ENCODE results near the gene CLCA1.
A peak's percentile ranks its signal among the peaks of the same experiment; 100 is the strongest.

CLCA1 gene, protein sequence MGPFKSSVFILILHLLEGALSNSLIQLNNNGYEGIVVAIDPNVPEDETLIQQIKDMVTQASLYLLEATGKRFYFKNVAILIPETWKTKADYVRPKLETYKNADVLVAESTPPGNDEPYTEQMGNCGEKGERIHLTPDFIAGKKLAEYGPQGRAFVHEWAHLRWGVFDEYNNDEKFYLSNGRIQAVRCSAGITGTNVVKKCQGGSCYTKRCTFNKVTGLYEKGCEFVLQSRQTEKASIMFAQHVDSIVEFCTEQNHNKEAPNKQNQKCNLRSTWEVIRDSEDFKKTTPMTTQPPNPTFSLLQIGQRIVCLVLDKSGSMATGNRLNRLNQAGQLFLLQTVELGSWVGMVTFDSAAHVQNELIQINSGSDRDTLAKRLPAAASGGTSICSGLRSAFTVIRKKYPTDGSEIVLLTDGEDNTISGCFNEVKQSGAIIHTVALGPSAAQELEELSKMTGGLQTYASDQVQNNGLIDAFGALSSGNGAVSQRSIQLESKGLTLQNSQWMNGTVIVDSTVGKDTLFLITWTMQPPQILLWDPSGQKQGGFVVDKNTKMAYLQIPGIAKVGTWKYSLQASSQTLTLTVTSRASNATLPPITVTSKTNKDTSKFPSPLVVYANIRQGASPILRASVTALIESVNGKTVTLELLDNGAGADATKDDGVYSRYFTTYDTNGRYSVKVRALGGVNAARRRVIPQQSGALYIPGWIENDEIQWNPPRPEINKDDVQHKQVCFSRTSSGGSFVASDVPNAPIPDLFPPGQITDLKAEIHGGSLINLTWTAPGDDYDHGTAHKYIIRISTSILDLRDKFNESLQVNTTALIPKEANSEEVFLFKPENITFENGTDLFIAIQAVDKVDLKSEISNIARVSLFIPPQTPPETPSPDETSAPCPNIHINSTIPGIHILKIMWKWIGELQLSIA

DNA sequence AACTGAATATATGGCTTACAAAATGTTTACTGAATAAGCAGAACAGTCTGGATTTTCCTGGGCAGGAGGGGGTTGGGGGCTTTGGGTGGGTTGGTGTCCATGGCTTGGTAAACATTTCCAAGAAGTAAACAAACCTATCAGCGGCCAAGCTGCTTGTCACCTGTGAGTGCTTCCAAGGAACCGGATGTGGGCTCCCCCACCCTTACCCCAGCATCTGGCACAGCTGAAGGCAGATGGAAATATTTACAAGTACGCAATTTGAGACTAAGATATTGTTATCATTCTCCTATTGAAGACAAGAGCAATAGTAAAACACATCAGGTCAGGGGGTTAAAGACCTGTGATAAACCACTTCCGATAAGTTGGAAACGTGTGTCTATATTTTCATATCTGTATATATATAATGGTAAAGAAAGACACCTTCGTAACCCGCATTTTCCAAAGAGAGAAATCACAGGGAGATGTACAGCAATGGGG, at the start of gene CLCA1:
TSS of gene CLCA1 (plus strand) at position 427 of the 477 bp plus-strand sequence. CDS start at position 472, 45 bp downstream.
- no peak for DNase-seq

DNA sequence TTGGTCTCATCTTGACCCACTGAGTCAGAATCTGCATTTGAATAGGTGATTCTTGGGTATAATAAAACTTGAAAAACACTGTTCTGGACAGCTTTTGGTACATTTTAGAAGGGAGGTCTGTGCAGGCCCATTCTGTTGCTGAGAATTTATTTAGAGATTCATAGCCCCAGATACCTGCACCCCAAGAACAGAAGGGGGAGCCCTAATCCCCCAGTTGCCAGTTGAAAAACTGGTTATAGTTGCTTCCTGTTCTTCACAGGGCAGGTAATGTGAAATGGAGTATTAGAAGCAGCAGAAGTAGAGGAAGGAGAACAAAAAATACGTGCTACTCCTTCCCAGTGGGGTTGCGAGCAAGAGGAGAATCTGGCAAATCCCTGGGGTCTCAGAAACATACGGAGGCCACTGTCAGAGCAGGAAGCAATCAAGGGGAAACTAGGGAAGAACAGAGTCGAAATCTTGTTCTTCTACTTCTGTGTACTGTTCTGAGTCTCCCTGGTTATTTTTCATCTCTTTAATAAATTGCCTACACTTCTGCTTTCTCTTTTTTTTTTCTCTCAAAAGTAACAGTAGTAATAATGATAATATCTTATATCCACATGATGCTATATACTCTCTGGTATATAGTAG, 49.3 kb upstream of the CLCA1 start:
- DNase-seq: peak; percentile 30 to 39

DNA sequence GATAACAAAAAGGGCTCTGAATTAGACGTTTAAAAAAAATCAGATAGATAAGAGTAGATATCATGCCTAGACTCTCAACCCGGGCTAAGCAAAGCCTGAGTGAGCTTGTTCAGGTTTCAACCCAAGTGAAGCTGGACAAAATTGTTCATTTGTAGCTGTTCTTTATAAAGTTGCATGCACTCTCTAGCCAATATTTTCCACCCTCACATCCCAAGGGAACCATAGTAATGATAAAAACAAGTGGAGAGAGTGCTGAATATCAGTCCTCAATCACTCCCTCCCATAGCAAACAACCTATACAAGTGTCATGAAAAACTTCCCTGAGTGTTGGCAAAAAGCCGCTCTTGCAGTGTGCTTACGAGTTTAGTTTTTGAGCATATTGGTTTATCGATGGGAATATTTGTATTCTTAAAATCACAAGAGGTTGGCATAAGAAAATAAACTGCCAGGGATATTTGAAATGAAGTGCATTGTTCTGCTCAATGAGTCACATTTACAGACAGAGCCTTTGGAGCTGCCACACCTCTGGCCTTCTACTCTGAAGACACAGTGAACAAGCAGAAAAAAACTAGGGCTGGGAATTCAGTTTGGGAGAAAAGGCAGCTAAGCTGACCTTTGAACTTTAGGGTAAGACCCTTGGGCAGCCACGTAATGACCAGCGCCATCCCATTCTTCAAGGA, 47.0 kb upstream of the CLCA1 start:
- no peak for DNase-seq

DNA sequence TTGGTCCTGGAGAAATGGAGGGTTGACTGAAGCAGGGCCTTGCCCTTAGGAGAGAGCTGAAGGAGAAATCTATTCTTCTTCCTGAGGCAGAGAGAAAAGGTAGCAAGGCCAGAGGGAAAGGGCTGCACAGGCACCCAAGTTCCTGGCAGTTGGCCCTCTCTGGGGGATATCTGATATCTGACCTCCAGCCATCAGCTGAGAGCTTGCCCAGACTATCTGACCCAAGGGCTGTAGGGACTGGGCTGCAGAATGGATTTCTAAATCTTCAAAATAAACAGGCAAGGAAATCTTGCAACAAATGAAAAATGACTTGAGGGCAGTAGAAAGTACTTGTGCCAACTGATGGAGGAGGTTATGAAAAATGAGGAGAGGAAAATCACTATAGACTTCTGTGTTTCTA, 45.3 kb upstream of the CLCA1 start:
- DNase-seq: no peak

DNA sequence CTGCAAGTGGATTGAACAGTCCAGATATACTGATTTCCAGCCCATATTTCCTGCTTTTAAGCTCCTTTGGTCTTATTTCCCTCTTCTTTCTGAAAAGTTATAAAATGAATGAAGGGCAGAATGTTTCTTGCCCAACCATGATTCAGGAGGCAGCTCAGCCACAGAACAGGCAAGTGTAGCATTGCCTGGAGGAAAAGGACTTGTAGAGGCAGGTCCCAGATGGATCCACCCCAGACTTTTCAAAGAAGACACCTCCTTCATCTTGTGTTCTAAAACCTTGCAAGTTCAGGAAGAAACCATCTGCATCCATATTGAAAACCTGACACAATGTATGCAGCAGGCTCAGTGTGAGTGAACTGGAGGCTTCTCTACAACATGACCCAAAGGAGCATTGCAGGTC, 44.9 kb upstream of the CLCA1 start, which contains the start of gene CLCA2:
TSS of gene CLCA2 (plus strand) at position 299 of the 400 bp plus-strand sequence. CDS start at position 376, 77 bp downstream.
- no peak for DNase-seq

DNA sequence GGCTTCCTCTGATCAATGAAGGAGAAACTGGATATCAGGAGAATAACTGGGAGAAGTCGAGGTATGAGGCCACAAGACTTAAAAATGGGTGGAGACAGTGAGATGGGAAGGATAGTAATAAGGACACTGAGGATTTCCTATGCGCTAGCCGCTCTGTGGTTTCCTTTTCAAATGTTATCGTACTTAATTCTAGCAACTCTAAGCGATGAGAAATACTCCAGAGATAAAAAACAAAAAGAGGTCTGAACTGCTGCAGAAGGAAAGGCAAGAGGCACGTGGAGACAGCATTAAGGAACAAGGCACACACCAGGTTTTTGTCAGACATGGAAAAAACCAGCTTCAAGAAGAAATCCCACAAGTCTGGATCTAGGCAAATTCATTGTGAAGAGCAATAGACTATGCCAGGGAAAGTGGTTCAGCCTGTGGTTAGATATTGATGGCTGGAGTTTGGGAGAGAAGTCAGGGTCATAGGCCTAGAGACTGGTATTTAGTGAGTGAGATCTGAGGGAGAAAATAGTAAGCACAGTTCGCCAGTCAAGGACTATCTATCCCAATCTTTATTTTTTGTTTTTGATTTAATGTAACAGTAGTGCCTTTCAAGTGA, 39.5 kb upstream of the CLCA1 start:
- no peak for DNase-seq

DNA sequence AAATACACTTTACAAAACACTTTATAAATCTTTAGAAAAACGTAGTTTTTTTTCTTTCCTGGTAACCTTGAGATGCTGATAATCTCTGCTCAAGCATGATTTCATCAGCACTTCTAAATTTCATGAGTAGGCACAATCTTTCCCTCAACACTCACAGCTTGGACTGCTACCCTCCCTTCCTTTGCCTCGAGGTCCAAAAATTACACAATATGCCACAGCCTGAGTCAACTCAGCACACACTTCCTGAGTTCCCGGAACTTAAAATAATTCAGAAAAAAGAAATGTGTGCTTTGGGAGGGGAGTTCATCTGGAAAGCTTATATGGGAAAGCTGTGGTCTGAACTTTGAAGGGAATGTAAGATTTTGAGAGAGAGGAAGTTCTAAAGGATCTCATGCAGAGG, 38.9 kb upstream of the CLCA1 start:
- DNase-seq: no peak

DNA sequence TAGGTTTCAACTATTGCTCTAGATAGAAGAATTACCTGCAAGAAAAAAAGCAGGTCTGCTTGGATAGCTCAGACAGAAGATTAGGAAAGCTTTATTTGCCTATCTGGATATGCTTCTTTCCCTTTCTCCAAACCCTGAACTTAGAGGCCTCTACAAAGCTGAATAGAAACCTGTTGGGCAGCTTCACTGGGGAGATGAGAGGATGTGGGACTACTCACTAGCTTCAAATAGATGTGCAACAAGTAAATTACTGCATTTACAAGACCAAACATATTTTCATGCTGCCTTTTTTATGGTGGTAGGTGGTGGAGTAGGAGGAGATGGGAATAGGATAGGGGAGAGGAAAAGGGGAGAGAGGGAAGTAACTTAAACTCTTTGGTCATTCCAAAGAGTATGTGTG, 38.4 kb upstream of the CLCA1 start:
- no peak for DNase-seq

DNA sequence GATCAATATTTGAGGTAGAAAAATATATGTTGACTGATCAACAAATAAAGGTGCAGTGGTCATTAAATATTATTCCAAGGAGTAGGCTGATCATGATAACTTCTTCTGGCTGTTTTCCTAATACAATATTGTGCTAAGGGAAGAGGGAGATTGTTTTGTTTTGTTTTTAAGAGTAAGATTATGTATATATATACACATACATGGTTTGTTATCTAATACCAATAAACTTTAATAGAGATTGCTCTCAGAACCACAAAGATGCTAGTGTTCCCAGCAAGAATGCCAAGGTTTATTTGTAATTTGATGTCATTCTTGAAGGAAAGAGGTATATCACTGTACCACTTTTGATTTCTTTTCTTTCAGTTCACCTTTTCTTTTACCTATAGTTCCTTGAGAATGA, 34.7 kb upstream of the CLCA1 start:
- DNase-seq: no peak

DNA sequence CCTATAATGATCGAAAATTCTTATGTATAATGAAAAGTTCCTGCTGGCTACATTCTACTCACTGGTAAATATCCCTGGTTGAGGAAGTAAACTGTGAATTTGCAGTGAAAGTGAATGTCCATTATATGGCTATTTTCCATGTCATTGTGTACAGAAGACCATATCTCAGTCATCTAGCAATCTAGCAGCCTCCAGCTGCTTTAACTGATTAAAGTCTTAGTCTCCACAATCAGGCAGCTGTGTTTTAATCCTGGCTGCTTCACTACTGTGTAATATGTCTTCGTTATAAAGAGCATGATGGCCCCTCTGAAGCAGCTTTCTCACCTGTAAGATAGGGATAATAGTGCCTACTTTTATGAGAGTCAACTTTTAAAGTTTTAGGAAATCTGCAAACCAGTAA, 33.4 kb upstream of the CLCA1 start:
- DNase-seq: no peak

DNA sequence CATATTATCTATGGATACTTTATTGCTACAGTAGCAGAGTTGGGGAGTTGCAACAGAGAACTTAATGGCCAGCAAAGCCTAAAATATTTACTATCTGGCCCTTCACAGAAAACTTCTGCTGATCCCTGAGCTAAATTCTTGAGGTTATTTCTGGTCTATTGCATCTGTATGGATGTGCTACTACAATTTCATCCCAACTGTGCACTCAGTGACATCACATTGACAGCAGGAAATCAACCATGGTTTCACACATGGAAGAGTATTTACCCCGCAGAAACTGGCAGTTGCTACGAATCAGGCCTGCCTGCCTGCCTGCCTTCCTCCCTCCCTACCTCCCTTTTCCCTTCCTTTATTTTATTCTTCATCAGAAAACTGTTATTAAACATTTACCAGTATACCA, 32.7 kb upstream of the CLCA1 start:
- no peak for DNase-seq

DNA sequence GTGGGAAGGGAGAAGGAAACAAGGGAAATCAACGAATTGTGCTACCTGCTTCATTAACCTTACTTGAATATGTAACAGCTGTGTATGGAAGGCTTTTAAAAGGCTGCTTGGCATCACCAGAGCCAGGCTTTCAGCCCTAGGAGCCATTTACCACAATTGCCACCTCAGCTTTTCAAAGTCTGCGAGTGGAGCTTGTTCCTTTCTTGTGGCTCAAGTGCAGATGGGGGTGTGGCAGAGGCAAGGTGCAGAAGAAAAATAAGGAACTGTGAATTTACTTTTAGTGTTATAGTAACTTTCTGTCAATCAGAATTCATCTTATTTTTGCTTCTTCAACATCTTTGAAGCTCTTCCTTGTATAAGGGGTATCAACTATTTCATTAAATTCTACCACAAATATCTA, 27.1 kb upstream of the CLCA1 start:
- DNase-seq: no peak

DNA sequence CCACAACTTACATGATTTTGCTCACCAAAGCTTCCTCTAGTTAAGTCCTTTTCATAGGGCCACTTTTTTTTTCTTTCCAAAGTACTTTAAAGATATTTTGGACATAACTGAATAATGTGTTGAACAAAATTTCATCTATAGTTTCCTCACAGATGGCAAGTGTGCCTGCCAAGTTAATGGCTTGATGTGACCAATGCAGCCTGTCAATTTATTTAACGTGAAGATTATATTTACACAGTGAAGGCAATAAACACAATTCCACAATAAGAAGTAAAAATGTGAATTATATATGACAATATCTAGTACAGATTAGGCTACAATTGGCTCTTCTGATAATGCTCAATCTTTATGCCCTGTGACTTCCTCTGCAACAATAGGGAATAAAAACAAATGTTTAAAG, 26.7 kb upstream of the CLCA1 start:
- no peak for DNase-seq

DNA sequence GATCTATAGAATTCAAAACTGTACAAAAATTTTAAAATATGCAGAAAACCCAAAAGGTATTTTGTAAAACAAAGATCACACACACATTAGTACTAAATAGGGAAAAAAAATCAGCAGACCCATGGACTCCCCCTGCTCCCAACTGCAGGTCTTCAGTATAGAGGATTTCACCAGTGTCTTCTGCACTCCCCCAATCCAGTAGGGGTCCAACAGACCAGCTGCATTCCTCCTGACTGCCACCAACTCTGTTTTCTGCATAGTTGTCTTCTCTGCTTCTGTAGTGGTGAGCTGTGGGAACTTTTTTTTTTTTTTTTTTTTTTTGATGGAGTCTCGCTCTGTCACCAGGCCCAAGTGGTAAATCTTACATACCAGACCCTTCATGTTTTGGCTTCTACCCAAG, 22.8 kb upstream of the CLCA1 start:
- no peak for DNase-seq

DNA sequence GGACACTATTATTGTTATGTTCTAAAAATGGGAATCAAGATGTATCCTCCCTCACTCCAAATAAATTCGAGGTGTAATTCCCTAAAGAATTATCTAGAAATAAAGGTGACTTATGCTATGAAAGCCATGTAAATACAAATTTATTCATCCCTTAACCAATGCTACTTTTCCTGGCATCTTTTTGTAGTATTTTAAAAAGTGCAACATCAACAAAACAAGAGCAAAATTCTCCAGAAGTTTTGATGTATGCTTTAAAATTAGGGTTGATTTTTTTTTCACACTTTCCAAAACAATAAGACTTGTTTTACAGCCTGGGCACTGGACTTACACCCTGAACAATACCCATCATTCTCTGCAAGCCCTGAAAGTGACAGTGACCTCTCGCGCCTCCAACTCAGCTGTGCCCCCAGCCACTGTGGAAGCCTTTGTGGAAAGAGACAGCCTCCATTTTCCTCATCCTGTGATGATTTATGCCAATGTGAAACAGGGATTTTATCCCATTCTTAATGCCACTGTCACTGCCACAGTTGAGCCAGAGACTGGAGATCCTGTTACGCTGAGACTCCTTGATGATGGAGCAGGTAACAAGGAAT, 21.4 kb upstream of the CLCA1 start:
- no peak for DNase-seq

DNA sequence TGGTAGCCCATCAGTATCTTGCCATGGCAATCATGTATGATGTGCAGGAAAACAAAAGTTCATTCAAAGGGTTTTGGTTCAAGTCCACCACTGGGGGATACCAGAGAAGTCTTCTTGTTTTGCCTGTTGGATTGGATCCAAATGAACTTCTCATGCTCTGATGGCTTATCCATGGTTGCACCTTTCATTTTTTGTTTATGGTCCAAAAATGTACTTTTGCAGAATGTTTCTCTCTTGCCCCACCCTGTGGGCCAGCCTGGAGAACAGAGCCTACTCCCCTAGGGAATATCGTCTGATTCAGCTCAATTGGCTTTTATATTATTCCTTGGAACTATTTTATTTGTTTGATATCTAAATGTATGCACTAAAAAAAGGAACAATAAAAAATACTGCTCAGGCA, 20.1 kb upstream of the CLCA1 start:
- no peak for DNase-seq

DNA sequence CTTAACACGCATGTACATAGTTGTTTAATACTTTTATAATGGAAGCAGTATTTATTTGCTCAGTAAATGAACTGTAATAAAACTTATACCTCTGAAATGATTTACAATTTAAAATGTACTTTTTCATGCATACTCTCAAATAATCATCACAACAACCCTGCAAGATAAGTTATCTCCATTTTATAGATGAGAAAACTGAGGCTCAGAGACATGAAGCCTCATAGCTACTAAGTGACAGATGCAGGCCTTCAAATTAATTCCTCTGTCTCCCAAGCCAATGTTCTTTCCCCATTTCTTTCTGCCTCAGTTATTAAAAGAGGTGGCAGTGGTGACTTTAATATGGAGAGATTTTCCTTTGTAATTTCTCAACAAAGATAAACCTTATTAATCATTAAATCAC, 19.6 kb upstream of the CLCA1 start:
- no peak for DNase-seq

DNA sequence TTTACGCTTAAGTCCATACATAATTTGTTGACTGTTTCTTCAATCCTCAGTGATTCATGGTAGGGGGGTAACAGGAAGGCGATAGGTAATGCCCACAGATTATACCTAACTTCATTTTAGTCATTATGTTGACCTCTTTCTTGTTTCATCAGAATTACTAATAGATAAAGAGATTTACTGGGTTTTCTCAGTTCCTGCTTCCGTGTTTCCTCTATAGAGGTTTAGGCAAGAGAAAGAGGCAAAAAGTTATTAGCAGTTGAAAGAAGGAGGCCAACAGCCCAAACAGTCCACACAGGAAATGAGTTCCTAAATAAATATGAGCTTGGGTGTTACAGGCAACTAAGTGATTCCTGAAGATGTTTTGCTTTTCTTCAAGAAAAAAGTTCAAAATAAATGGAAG, 17.9 kb upstream of the CLCA1 start:
- DNase-seq: no peak

DNA sequence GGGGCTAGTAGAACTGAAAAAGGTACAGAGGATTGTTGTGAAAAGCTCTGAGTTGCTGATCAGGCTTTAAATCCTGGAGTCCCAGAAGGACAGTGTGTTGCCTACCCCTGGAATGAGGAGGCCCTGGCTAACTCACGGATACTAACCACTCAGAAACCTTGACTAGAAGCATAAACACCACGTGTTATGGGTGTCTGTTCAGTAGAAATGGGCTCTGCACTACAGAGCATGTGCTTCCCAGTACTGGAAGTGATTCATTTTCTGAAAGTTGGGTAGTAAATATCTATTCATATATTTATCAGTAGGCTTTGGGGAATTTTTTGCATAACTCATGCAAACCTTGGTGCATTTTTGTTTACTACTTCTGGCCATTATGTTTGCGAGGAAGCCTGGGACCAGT, 15.1 kb upstream of the CLCA1 start:
- no peak for DNase-seq

DNA sequence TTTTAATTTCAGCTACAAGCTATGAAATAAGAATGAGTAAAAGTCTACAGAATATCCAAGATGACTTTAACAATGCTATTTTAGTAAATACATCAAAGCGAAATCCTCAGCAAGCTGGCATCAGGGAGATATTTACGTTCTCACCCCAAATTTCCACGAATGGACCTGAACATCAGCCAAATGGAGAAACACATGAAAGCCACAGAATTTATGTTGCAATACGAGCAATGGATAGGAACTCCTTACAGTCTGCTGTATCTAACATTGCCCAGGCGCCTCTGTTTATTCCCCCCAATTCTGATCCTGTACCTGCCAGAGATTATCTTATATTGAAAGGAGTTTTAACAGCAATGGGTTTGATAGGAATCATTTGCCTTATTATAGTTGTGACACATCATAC, 13.7 kb upstream of the CLCA1 start:
- no peak for DNase-seq

DNA sequence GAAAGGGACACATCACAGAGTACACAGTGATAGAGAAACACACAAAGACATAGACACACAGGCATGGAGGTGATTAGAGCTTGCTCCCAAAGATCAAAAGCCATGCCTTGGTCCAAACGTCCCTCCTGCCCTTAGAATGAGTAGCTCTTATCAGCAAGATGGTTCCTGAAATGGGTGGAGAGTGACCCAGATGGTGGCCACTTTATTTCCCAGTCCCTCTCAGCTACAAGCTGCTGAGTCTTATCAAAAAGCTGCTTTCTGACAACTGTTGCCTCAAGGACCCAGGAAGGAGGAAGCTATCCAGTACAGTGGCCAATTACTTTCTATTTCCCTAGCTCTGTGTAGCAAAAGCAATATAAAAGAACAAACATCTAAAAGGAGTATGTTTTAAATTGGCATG, 7.7 kb upstream of the CLCA1 start:
- DNase-seq: no peak

DNA sequence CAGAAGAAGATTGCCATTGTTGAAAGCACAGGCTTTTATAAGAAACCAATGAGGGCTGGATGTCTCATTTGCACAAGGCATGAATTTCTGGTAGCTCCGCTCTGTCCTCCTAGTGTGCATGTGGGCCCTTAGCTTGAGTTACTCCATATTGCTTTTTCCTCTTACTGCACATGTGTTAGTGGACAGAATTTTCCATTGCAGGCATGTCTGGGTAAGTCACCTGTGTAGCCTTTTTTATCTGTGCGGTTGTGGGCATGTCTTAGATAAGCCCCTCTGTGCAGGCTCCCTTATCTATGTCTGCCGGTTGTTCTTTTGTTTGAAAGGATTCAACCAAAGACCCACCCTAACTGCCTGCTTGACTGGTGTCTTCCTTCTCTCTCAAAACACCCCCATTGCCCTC, 7.2 kb upstream of the CLCA1 start:
- no peak for DNase-seq

Data from activated T-cell treated with anti-CD3 and anti-CD28 coated beads, Interleukin-2, amount 50 U/mL, for 48 hours (primary cell).